GM12865 (cell line): ENCODE results near the gene KRT82.

Experiments used
- DNase-seq: peaks from one replicate; pipeline ENCODE4 v3.0.0; 2010; ENCODE audit warnings: low read depth
- H3K4me3 ChIP-seq: 2 replicates; pipeline ENCODE4 v1.5.1; 2011; ENCODE audit warnings: mild to moderate bottlenecking, low read depth, low read length, control low read depth
- TF ChIP-seq, protein P1 (sequence below): IDR thresholded peaks from 2 replicates; pipeline ENCODE4 v1.5.1; 2011; ENCODE audit warnings: low read length, control low read depth, low read depth, inconsistent platforms; ENCODE audit not compliant: insufficient read depth; ENCODE audit errors: missing control alignments

Gene KRT82

DNA sequence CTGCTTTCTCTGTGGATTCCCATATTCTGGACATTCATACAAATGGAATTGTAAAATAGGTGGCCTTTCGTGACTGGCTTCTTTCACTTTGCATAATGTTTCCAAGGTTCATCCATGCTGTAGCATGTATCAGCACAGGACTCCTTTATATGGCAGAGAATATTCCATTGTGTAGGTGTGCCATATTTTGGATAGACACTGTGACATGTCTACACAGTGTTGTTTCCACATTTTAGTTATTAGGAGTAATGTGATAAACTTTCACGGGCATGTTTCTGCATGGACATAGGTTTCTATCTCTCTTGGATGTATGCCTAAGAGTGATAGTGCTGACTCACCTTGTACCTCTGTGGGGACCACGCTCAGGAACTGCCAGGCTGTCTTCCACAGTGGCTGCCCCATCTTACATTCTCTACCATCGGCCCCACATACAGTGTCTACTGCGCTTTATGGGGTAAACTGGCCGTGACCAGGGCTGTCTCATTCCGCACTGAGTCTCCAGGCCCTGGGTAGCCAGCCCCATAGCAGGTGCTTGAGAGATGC lies 13.6 kb downstream of the KRT82 start:
- TF ChIP-seq, protein P1, sequence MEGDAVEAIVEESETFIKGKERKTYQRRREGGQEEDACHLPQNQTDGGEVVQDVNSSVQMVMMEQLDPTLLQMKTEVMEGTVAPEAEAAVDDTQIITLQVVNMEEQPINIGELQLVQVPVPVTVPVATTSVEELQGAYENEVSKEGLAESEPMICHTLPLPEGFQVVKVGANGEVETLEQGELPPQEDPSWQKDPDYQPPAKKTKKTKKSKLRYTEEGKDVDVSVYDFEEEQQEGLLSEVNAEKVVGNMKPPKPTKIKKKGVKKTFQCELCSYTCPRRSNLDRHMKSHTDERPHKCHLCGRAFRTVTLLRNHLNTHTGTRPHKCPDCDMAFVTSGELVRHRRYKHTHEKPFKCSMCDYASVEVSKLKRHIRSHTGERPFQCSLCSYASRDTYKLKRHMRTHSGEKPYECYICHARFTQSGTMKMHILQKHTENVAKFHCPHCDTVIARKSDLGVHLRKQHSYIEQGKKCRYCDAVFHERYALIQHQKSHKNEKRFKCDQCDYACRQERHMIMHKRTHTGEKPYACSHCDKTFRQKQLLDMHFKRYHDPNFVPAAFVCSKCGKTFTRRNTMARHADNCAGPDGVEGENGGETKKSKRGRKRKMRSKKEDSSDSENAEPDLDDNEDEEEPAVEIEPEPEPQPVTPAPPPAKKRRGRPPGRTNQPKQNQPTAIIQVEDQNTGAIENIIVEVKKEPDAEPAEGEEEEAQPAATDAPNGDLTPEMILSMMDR, result no peak
- DNase-seq, result no peak
- H3K4me3 ChIP-seq, result no peak overlapping the region

DNA sequence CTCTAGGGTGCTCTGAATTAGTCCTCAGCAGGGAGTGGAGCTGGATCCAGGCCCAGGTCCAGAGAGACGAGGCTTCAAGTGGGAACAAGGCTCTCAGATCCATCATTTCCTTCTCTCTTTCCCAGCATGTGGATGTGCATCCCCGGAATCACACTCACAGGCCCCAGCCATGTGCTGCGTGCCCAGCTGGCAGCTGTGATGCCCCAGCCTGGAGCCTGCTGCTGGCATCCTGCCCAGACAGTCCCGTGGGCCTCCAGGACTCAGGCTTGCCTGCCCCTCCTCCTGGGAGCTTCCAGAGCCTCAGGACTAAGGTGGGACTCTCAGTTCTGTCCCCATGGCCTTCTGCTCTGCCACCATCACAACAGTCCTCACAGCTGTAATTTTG lies 14.5 kb downstream of the KRT82 start:
- no peak for DNase-seq
- H3K4me3 ChIP-seq, result no peak overlapping the region
- TF ChIP-seq, protein P1, result no peak

DNA sequence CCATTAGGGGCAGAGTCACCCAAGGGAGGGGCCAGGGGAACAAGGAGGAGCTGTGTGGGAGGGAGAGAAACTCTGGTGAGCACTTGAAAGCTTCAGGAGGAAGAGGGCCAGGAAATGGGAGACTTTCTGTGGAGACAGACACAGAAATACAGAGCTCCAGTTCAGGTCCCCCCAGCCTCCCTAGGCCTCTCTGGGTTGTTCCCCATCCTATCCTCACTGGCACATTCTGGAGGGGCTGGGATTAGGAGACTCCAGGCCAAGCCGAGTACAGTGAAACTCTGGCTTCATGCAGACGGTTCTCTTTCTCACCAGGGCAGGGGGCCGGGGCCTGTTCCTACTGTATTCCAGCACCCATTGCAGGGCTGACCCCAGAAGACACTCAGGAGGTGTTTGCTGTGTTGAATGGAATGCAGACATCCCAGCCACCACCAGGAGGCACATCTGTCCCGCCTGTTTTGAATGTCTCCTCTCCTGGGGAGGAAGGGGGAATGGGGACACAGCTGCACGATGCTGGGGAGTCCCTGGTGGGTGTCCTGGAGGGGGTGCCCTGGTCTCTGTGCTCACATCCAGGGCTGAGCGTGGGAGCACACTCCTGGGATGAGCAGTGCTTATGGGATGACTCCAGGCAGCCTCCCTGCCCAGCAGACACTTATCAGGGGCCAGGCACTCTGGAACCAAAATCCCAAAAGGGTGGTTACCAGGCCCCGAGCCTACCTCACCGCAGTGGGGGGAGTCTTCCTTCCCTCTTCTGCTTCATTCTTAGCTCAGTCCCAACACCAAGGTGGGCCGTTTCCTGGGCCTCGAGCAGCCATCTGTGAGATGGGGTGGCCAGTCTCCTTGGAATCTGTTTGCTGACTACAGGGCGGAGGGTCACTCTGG lies 15.2 kb downstream of the KRT82 start:
- DNase-seq, result peak; percentile 19
- H3K4me3 ChIP-seq, result no peak overlapping the region
- TF ChIP-seq, protein P1, result peak; percentile 47

DNA sequence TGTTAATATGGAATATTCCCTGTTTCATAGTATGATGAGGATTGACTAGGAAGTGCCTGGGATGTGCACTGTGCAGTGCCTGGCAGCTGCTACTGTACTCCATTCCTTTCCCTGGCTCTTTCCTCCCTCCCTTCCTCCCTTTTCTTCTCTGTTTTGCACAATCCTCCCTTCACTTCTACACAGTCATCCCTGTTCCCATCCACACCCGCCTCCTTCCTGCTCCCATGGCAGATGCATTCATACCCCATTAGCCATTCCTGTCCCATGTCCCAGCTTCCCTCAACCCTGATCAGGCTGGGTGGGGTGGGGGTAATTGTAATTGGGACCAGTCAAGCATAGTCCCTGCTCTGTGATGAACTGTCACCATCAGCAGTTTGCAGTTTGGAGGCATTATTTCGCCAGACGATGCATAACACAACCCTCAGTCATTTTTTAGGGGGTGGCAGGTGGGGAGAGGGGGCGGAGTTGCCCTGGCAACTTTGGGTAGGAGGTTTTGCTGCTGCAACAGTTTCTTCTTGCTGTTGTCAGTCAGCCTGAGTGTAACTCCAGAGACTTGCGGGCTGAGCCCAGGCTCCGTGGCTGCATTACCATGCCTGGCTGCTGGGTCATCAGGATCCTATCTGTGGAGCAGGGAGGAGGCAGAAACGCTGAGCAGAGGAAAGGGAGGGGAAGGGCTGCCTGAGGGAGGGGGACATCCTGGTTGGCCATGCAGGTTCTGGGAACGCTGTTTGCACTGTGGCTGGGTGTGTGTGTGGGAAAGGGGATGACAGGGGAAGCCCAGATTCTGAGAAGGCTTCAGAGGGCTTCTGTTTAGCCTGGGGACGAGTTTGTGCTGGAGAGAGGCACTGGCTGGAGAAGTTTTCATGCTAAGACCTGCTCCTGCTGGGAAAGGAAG lies 16.6 kb downstream of the KRT82 start:
- H3K4me3 ChIP-seq, result no peak overlapping the region
- TF ChIP-seq, protein P1, result no peak
- no peak for DNase-seq

DNA sequence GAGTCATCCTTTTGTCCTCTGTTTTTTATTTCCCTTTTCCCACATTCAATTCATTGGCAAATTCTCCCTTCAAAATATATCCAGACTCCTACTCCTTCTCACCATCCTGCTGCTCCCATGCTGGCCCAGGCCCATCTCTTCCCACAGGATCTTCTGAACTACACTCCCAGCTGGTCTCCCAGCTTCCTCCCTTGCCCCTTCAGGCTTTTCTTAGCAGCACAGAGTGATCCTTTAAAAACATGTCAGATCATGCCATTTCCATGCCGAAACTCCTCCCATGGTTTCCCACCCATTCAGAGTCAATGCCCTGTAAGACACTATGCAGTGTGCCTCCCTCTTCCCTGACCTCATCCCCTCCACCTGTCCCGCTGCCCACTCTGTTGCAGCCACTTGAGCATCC lies 18.3 kb downstream of the KRT82 start:
- no peak for DNase-seq
- TF ChIP-seq, protein P1, result no peak
- no peak overlapping the region for H3K4me3 ChIP-seq

DNA sequence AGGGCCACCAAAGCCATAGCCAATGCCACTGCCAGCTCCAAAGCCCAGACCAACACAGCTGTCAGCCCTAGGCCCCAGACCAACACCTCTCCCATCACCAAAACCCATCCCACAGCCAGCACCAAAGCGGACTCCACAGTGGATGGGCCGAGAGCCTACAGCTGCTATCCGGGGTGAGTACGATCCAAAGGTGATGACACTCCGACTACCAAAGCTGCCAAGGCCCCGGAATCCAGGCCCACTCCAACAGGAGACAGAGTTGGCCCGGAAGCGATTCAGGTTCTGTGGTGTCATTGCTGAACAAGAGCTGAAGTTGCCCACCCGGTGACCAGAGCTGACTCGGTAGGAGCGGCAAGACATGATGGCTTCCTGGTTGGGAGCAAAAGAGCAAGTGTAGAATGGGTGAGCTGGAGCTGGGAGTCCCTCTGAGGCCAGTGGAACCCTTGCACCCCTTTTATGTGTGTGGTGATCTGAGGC lies 20.9 kb downstream of the KRT82 start, which contains the start of gene KRT84:
TSS of gene KRT84 (minus strand) at position 427 of the 477 bp plus-strand sequence. CDS start at position 360, 67 bp downstream.
- no peak within 1 kb of the TSS for H3K4me3 ChIP-seq
- TF ChIP-seq, protein P1, result no peak

More for the DNA sequence above, 20.9 kb downstream of the KRT82 start, which contains the start of gene KRT84:
- DNase-seq, result no peak
